H9 (cell line): ENCODE measurements around the gene IRX4. TPM values are rescaled to one million over a fixed set of nuclear protein-coding genes. Genes with fewer than 3 reads are reported as not detected.

Source experiments
- DNase-seq: peaks from one replicate; pipeline ENCODE4 v3.0.0-alpha.2; 2017
- H2AFZ ChIP-seq: one replicate; pipeline ENCODE4 v1.6.1; 2013; ENCODE audit warnings: mild to moderate bottlenecking, low read length, control low read depth, moderate library complexity
- H2AK5ac ChIP-seq: 2 replicates; pipeline ENCODE4 v1.6.1; 2013; ENCODE audit warnings: low read length, control low read depth, mixed read lengths; ENCODE audit not compliant: insufficient read length
- H2BK120ac ChIP-seq: one replicate; pipeline ENCODE4 v1.6.1; 2013; ENCODE audit warnings: low read depth, mild to moderate bottlenecking, low read length, control low read depth, inconsistent platforms; ENCODE audit not compliant: poor library complexity, severe bottlenecking
- H2BK12ac ChIP-seq: 2 replicates; pipeline ENCODE4 v1.6.1; 2013; ENCODE audit warnings: low read length, control low read depth, mixed read lengths, low read depth; ENCODE audit not compliant: insufficient read length
- H2BK15ac ChIP-seq: 2 replicates; pipeline ENCODE4 v1.6.1; 2013; ENCODE audit warnings: low read depth, low read length, control low read depth
- H2BK20ac ChIP-seq: one replicate; pipeline ENCODE4 v1.6.1; 2013; ENCODE audit warnings: low read depth, mild to moderate bottlenecking, low read length, control low read depth, inconsistent platforms; ENCODE audit not compliant: poor library complexity, severe bottlenecking
- H2BK5ac ChIP-seq: 2 replicates; pipeline ENCODE4 v1.6.1; 2013; ENCODE audit warnings: low read length, control low read depth, mixed read lengths; ENCODE audit not compliant: insufficient read length
- H3K14ac ChIP-seq: 2 replicates; pipeline ENCODE4 v1.6.1; 2013; ENCODE audit warnings: low read length, control low read depth; ENCODE audit not compliant: insufficient read depth
- H3K18ac ChIP-seq: 2 replicates; pipeline ENCODE4 v1.6.1; 2013; ENCODE audit warnings: low read depth, mild to moderate bottlenecking, mixed read lengths, low read length, control low read depth; ENCODE audit not compliant: insufficient read length
- H3K23ac ChIP-seq: 2 replicates; pipeline ENCODE4 v1.6.1; 2013; ENCODE audit warnings: low read length, control low read depth, mixed read lengths, low read depth; ENCODE audit not compliant: insufficient read length
- H3K23me2 ChIP-seq: 2 replicates; pipeline ENCODE4 v1.6.1; 2013; ENCODE audit warnings: low read depth, mild to moderate bottlenecking, mixed read lengths, low read length, control low read depth; ENCODE audit not compliant: insufficient read length, poor library complexity, severe bottlenecking
- H3K27ac ChIP-seq: 2 replicates; pipeline ENCODE4 v1.5.1; 2013; ENCODE audit warnings: low read length, control low read depth, mixed read lengths, low read depth; ENCODE audit not compliant: insufficient read length
- H3K27me3 ChIP-seq: 2 replicates; pipeline ENCODE4 v1.6.1; 2013; ENCODE audit warnings: low read length, control low read depth, inconsistent platforms; ENCODE audit not compliant: insufficient read depth
- H3K4ac ChIP-seq: 2 replicates; pipeline ENCODE4 v1.6.1; 2013; ENCODE audit warnings: low read depth, mild to moderate bottlenecking, control low read depth, inconsistent platforms, low read length, moderate library complexity
- H3K4me1 ChIP-seq: 2 replicates; pipeline ENCODE4 v1.6.1; 2013; ENCODE audit warnings: low read length, control low read depth, inconsistent platforms; ENCODE audit not compliant: insufficient read depth
- H3K4me2 ChIP-seq: 2 replicates; pipeline ENCODE4 v1.6.1; 2013; ENCODE audit warnings: low read length, control low read depth, mixed read lengths; ENCODE audit not compliant: insufficient read length, insufficient read depth
- H3K56ac ChIP-seq: 2 replicates; pipeline ENCODE4 v1.6.1; 2013; ENCODE audit warnings: low read depth, mild to moderate bottlenecking, mixed read lengths, low read length, control low read depth; ENCODE audit not compliant: insufficient read length
- H3K79me1 ChIP-seq: 2 replicates; pipeline ENCODE4 v1.6.1; 2013; ENCODE audit warnings: low read depth, mild to moderate bottlenecking, moderate library complexity, low read length, control low read depth, inconsistent platforms; ENCODE audit not compliant: insufficient read depth, poor library complexity, severe bottlenecking
- H3K79me2 ChIP-seq: 2 replicates; pipeline ENCODE4 v1.6.1; 2013; ENCODE audit warnings: low read length, control low read depth, inconsistent platforms; ENCODE audit not compliant: insufficient read depth
- H3K9ac ChIP-seq: 2 replicates; pipeline ENCODE4 v1.6.1; 2013; ENCODE audit warnings: low read length, control low read depth, mixed read lengths; ENCODE audit not compliant: insufficient read length; ENCODE audit errors: extremely low read depth
- H3K9me3 ChIP-seq: one replicate; pipeline ENCODE4 v1.6.1; 2013; ENCODE audit warnings: low read depth, low read length, inconsistent platforms; ENCODE audit not compliant: control insufficient read depth
- H3T11ph ChIP-seq: one replicate; pipeline ENCODE4 v1.6.1; 2013; ENCODE audit warnings: mild to moderate bottlenecking, low read length, control low read depth, inconsistent platforms
- H4K20me1 ChIP-seq: one replicate; pipeline ENCODE4 v1.6.1; 2013; ENCODE audit not compliant: control insufficient read depth, insufficient read length, insufficient read depth
- H4K5ac ChIP-seq: 2 replicates; pipeline ENCODE4 v1.6.1; 2013; ENCODE audit warnings: low read depth, mild to moderate bottlenecking, mixed read lengths, low read length, control low read depth; ENCODE audit not compliant: insufficient read length
- H4K8ac ChIP-seq: replicated peaks from 2 replicates; pipeline ENCODE4 v1.6.1; 2013; ENCODE audit warnings: low read length, control low read depth, mixed read lengths, low read depth; ENCODE audit not compliant: insufficient read length
- H4K91ac ChIP-seq: 2 replicates; pipeline ENCODE4 v1.6.1; 2013; ENCODE audit warnings: low read depth, mild to moderate bottlenecking, moderate library complexity, mixed read lengths, low read length, control low read depth; ENCODE audit not compliant: insufficient read length
- H3K27ac Mint-ChIP-seq, 3 experiments: 2 replicates in 2 of 3; 3 replicates in 1 of 3; pipeline ENCODE4 v1.8.0; 2020 to 2021; ENCODE audit warnings: mixed read lengths in 3 of 3, mild to moderate bottlenecking in 1 of 3, moderate library complexity in 1 of 3
- H3K27me3 Mint-ChIP-seq: 2 replicates; pipeline ENCODE4 v1.8.0; 2021; ENCODE audit warnings: low read depth, mild to moderate bottlenecking, moderate library complexity, mixed read lengths
- H3K36me3 Mint-ChIP-seq, 3 experiments: 2 replicates in 2 of 3; 3 replicates in 1 of 3; pipeline ENCODE4 v1.8.0; 2020 to 2021; ENCODE audit warnings: low read depth in 3 of 3, mixed read lengths in 3 of 3; ENCODE audit not compliant: insufficient read depth in 1 of 3
- H3K4me1 Mint-ChIP-seq, 2 experiments: 2 replicates each; pipeline ENCODE4 v1.8.0; 2020; ENCODE audit warnings: mixed read lengths in 2 of 2
- H3K4me3 Mint-ChIP-seq, 2 experiments: 2 replicates in 1 of 2; 3 replicates in 1 of 2; pipeline ENCODE4 v1.8.0; 2020 to 2021; ENCODE audit warnings: mild to moderate bottlenecking in 2 of 2, mixed read lengths in 2 of 2, moderate library complexity in 1 of 2
- H3K9me3 Mint-ChIP-seq, 2 experiments: 2 replicates in 1 of 2; 3 replicates in 1 of 2; pipeline ENCODE4 v1.8.0; 2020; ENCODE audit warnings: mild to moderate bottlenecking in 2 of 2, mixed read lengths in 2 of 2, moderate library complexity in 1 of 2
- WGBS: extraction: QIAGEN DNeasy Blood & Tissue Kit; methylation state at CpG from one replicate; pipeline ENCODE4 v1.1.7; 2013; ENCODE audit warnings: missing lambda C conversion rate, low lambda C conversion rate, mixed read lengths; ENCODE audit not compliant: insufficient read length; ENCODE audit errors: extremely low coverage; 5-methylcytosine and 5-hydroxymethylcytosine counted together
- total RNA-seq: library from RNA; stranded (reverse); gene quantifications from 2 replicates; pipeline ENCODE4 v1.2.1, GENCODE V29; 2021
- TF ChIP-seq, protein P1 (sequence below): fragments of 200-600 bp; sonication (generic); conservative IDR thresholded peaks from 3 replicates; pipeline ENCODE4 v1.8.0; 2021; ENCODE audit warnings: antibody characterized with exemption, mild to moderate bottlenecking

Gene IRX4
- total RNA-seq, 1 experiment from 2014 or later = 3.2 TPM

DNA sequence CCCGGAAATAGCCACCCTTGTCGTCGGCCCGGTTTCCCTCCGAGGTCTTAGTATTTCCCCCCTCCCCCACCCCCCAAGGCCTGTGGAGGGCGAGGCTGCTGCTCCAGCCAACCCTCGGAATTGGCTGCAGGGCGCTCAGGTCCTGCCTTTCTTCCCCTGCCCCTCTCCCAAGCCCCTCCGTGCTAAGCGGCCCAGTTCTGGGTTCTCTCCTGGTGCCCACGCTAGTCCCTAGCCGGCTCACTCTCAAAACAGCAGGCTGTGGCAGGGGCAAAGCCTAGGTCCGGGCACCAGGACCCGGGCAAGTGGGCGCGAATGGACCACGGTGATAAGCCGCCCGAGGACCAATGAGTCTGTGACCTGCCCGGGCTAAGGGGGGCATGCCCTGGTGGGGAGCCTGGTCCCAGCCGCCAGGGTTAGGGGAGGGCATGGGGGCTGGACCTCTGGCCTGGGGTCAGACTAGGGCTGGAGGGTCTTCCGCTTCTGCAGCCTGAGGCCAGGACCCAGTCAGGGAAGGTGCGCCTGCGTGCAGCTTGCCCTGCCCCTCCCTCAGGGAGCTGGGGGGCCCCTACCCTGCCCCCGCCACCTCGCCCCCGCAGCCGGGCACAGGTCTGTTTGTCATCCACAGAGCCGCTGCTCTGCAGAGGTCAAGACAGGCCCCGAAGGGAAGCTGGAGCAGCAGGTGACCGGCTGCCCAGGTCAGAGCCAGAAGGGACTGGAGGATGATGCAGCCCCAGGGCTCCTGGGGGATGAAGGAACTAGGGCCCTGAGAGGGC, 5.0 kb upstream of the IRX4 start:
- no peaks in the 10 kb centered on the region for H3K9me3 Mint-ChIP-seq
- no peaks in the 10 kb centered on the region for H4K20me1 ChIP-seq
- H3K23ac ChIP-seq = no peak overlapping the region
- H2BK120ac ChIP-seq = no peak overlapping the region
- H3K4me2 ChIP-seq = peak overlapping the region; percentile 35
- H3K14ac ChIP-seq = no peak overlapping the region
- H3K27me3 ChIP-seq = peaks cover 48% of the 10 kb centered on the region
- H3K4me1 Mint-ChIP-seq = peaks cover 15 to 28% of the 10 kb centered on the region in 2 experiments
- no peak overlapping the region for H3K27ac ChIP-seq
- no peak overlapping the region for H3K4ac ChIP-seq
- no peak overlapping the region for H2BK20ac ChIP-seq
- peaks cover 15% of the 10 kb centered on the region for H3K23me2 ChIP-seq
- no peak overlapping the region for H2BK12ac ChIP-seq
- TF ChIP-seq, protein P1, sequence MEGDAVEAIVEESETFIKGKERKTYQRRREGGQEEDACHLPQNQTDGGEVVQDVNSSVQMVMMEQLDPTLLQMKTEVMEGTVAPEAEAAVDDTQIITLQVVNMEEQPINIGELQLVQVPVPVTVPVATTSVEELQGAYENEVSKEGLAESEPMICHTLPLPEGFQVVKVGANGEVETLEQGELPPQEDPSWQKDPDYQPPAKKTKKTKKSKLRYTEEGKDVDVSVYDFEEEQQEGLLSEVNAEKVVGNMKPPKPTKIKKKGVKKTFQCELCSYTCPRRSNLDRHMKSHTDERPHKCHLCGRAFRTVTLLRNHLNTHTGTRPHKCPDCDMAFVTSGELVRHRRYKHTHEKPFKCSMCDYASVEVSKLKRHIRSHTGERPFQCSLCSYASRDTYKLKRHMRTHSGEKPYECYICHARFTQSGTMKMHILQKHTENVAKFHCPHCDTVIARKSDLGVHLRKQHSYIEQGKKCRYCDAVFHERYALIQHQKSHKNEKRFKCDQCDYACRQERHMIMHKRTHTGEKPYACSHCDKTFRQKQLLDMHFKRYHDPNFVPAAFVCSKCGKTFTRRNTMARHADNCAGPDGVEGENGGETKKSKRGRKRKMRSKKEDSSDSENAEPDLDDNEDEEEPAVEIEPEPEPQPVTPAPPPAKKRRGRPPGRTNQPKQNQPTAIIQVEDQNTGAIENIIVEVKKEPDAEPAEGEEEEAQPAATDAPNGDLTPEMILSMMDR = no peak
- peak overlapping the region; percentile 47 to 68; a peak in 3 of 5 replicates for H3K4me3 Mint-ChIP-seq
- peak; percentile 50 for DNase-seq
- no peak overlapping the region for H3K9ac ChIP-seq
- WGBS = no CpG with 5 or more reads among the region's 31 CpGs
- no peak overlapping the region for H2BK15ac ChIP-seq
- H3K79me2 ChIP-seq = no peaks in the 10 kb centered on the region
- no peak overlapping the region for H3T11ph ChIP-seq
- H3K56ac ChIP-seq = no peak overlapping the region
- no peaks in the 10 kb centered on the region for H3K36me3 Mint-ChIP-seq
- no peaks in the 10 kb centered on the region for H3K9me3 ChIP-seq
- no peak overlapping the region for H4K8ac ChIP-seq
- H3K4me1 ChIP-seq = no peaks in the 10 kb centered on the region
- H3K18ac ChIP-seq = no peak overlapping the region
- H2BK5ac ChIP-seq = no peak overlapping the region
- no peak overlapping the region for H2AFZ ChIP-seq
- H4K91ac ChIP-seq = no peak overlapping the region
- H2AK5ac ChIP-seq = no peak overlapping the region
- H3K27me3 Mint-ChIP-seq = peaks cover 96% of the 10 kb centered on the region
- no peak overlapping the region for H3K27ac Mint-ChIP-seq
- no peak overlapping the region for H4K5ac ChIP-seq
- H3K79me1 ChIP-seq = no peaks in the 10 kb centered on the region
